ENCODE measurements around the gene DCDC2. TPM values are rescaled to one million over a fixed set of nuclear protein-coding genes. Genes with fewer than 3 reads are reported as not detected.
"Not testable (repeated sequence)": the region's sequence is repeated elsewhere in the genome, so short reads cannot be mapped to it uniquely, and the experiment has no call there.

DCDC2 gene
- total RNA-seq, 2 donors from 2014 or later: 0.12 TPM; not detected in 1

DNA sequence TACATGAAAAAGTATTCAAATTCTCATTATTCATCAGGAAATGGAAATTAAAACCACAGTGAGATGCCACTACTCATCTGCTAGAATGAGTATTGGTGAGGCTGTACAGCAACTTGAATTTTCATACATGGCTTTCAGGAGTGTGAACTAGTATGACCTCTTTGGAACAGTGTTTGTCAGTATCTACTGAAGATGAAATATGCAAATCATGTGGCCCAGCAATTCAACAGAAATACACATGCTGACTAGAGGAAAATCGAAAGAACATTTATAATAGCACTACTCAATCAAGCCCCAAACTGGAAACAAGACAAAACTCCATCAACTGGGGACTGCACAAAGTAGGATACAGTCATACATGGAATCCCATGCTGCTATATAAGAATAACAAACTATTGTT is 102.2 kb downstream of the DCDC2 start:
- ATAC-seq (replicated peaks in 1 of 2) (peak; percentile 96 to 98), DNase-seq (no peak)
- Mint-ChIP-seq H3K4me1 (ENCODE audit: low read depth) (peaks cover 10% of the 10 kb centered on the region), H3K9me3 (peaks cover 0 to 3% of the 10 kb centered on the region in 2 donors), H3K36me3 (ENCODE audit: insufficient read depth in 2 of 2) (peaks cover 2 to 4% of the 10 kb centered on the region in 2 donors), H3K4me3 (peak overlapping the region in 1 of 2 donors; percentile 2), H3K27ac (peak overlapping the region; percentile 2), H3K27me3 (ENCODE audit: low read depth) (peaks cover 34% of the 10 kb centered on the region)

DNA sequence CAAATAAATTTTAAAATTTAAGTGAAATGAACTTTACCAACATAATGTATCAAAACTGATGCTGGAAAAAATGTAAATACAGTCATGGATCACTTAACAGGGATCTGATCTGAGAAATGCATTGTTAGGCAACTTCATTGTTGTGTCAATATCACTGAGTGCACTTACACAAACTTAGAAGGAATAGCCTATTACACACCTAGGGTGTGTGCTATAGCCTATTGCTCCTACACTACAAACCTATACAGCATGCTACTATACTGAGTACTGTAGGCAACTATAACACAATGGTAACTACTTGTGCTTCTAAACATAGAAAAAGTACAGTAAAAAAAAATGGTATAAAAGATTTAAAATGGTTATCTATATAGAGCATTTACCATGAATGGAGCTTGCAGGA is 104.5 kb downstream of the DCDC2 start:
- Mint-ChIP-seq H3K27ac (no peak overlapping the region), H3K36me3 (ENCODE audit: insufficient read depth in 2 of 2) (peaks cover 2 to 4% of the 10 kb centered on the region in 2 donors), H3K27me3 (ENCODE audit: low read depth) (peaks cover 22% of the 10 kb centered on the region), H3K9me3 (peaks cover 0 to 3% of the 10 kb centered on the region in 2 donors), H3K4me3 (no peak overlapping the region), H3K4me1 (ENCODE audit: low read depth) (peaks cover 10% of the 10 kb centered on the region)
- ATAC-seq (replicated peaks in 1 of 2): no peak
- DNase-seq: no peak

DNA sequence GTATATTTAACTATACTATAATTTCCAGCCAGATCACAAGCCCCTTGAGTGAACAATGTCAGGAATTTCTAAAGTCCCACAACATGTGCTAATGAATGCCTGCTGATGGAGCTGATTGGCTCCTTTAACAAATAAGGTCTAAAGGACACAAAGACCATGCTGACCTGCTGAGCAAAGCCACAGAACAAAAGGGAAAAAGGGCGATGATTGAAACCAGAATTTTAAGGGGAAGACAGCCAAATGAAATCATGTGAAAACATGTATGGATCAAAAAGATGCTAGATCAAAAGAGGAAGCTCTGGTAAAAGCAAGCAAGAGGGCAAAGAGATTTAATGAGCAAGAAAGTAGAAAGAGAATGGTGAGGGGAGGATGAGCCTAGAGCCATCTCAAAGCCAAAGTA is 105.6 kb downstream of the DCDC2 start:
- Mint-ChIP-seq H3K27ac (no peak overlapping the region), H3K36me3 (ENCODE audit: insufficient read depth in 2 of 2) (peaks cover 2% of the 10 kb centered on the region in 2 donors), H3K9me3 (peaks cover 0 to 3% of the 10 kb centered on the region in 2 donors), H3K27me3 (ENCODE audit: low read depth) (peaks cover 14% of the 10 kb centered on the region), H3K4me3 (no peak overlapping the region), H3K4me1 (ENCODE audit: low read depth) (peaks cover 10% of the 10 kb centered on the region)
- no peak for DNase-seq
- ATAC-seq (replicated peaks in 1 of 2): no peak

DNA sequence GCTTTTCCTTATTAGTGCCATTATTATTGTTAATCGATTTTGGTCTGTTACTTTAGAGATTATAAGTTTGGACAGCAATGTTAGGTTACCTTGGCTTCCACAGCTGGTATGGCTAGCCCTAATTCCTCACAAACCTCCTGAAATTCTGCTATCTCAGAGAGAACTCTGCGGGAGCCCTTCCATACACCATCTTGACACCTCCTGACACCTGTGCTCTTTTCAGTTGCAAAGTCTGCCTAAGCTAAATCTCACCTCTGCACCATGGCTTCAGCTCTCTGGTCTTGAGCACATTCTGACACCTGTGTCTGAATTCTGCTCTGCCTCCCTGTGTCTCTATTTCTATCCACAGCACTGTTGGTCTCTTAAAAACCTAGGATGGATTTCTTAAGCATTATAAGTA is 106.5 kb downstream of the DCDC2 start:
- peaks cover 10% of the 10 kb centered on the region for H3K27me3 Mint-ChIP-seq (ENCODE audit: low read depth)
- no peak for ATAC-seq (replicated peaks in 1 of 2)
- H3K9me3 Mint-ChIP-seq: peaks cover 0 to 3% of the 10 kb centered on the region in 2 donors
- H3K4me3 Mint-ChIP-seq: no peak overlapping the region
- peaks cover 10% of the 10 kb centered on the region for H3K4me1 Mint-ChIP-seq (ENCODE audit: low read depth)
- H3K27ac Mint-ChIP-seq: no peak overlapping the region
- H3K36me3 Mint-ChIP-seq (ENCODE audit: insufficient read depth in 2 of 2): peaks cover 2% of the 10 kb centered on the region in 2 donors
- no peak for DNase-seq

DNA sequence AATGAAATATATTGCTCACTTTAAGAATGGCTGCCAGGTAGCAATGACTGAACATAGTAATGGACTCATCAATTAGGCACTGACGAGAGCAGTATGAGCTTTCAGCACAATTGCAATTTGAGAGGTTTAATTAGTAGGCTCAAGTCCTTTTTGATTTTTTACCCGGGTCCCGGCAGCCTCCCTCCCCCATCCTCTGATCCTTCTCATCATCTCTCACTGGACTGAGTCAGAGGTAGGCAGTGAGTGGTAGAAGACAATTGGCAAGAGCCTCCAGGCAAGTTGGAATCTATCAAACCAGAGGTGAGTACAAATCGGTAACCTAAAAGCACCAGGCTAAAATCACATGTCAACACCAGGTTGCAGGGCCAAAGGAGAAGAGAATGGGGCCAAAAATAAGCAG is 107.9 kb downstream of the DCDC2 start:
- Mint-ChIP-seq H3K4me1 (ENCODE audit: low read depth) (no peaks in the 10 kb centered on the region), H3K27ac (no peak overlapping the region), H3K9me3 (peaks cover 0 to 3% of the 10 kb centered on the region in 2 donors), H3K27me3 (ENCODE audit: low read depth) (peaks cover 10% of the 10 kb centered on the region), H3K36me3 (ENCODE audit: insufficient read depth in 2 of 2) (peaks cover 2 to 3% of the 10 kb centered on the region in 2 donors), H3K4me3 (no peak overlapping the region)
- no peak for ATAC-seq (replicated peaks in 1 of 2)
- DNase-seq: no peak

DNA sequence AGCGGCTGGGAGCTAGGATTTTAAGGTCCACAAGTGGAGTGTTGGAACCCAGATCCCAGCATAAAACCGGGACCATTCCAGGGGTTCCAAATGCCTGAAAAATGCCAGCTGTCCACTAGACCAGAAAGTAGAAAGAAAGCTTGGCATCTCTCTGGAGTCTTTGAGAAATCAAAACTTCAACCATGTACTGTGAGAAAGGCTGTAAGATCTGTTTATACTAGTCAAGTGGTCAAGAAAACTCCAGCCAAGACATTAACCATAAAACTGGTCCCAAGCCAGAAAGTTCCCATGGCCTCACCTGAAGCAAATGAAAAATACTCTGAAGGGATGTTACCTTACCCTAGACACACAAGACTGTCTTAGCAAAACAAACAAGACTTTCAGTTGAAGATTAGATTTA is 112.6 kb downstream of the DCDC2 start:
- Mint-ChIP-seq H3K27ac (no peak overlapping the region), H3K4me3 (no peak overlapping the region), H3K36me3 (ENCODE audit: insufficient read depth in 2 of 2) (peaks cover 0 to 2% of the 10 kb centered on the region in 2 donors), H3K4me1 (ENCODE audit: low read depth) (no peaks in the 10 kb centered on the region), H3K27me3 (ENCODE audit: low read depth) (peaks cover 14% of the 10 kb centered on the region), H3K9me3 (no peaks in the 10 kb centered on the region)
- no peak for ATAC-seq (replicated peaks in 1 of 2)
- DNase-seq: no peak

DNA sequence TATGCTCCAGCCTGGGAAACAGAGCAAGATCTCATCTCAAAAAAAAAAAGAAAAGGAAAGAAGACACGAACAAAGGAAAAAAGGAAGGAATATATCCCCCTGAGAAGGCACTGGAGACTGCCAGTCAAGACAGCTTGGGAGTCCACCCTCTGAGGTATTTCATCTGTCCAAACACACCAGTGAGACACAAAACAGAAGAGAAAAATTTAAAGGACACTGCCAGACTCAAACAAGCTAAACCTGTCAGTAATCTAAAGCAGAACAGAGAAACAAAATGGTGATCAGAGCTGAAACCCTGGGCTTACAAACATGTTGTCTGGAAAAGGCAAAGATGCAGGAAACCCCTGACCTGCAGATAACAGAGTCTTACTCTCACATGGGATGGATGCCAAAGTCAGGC is 114.9 kb downstream of the DCDC2 start:
- Mint-ChIP-seq H3K36me3 (ENCODE audit: insufficient read depth in 2 of 2) (peaks cover 0 to 2% of the 10 kb centered on the region in 2 donors), H3K9me3 (no peaks in the 10 kb centered on the region), H3K27me3 (ENCODE audit: low read depth) (peaks cover 14% of the 10 kb centered on the region), H3K27ac (no peak overlapping the region), H3K4me3 (no peak overlapping the region), H3K4me1 (ENCODE audit: low read depth) (no peaks in the 10 kb centered on the region)
- no peak for DNase-seq
- ATAC-seq (replicated peaks in 1 of 2): no peak

DNA sequence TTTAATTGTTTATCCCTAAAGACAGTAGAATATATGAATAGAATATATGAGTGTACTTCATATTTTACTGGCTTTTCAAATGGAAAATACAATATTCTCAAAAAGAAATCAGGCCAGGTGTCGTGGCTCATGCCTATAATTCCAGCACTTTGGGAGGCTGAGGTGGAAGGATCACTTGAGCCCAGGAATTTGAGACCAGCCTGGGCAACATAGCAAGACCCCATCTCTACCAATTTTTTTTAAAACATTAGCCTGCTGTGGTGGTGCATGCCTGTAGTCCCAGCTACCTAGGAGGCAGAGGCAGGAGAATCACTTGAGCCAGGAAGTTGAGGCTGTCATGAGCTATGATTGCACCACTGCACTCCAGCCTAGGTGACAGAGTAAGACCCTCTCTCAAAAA is 116.1 kb downstream of the DCDC2 start:
- ATAC-seq (replicated peaks in 1 of 2); H3K4me1 Mint-ChIP-seq (ENCODE audit: low read depth); H3K27ac Mint-ChIP-seq; H3K36me3 Mint-ChIP-seq (ENCODE audit: insufficient read depth in 2 of 2); DNase-seq; H3K9me3 Mint-ChIP-seq; H3K4me3 Mint-ChIP-seq: not testable (repeated sequence)
- H3K27me3 Mint-ChIP-seq (ENCODE audit: low read depth): peaks cover 14% of the 10 kb centered on the region

DNA sequence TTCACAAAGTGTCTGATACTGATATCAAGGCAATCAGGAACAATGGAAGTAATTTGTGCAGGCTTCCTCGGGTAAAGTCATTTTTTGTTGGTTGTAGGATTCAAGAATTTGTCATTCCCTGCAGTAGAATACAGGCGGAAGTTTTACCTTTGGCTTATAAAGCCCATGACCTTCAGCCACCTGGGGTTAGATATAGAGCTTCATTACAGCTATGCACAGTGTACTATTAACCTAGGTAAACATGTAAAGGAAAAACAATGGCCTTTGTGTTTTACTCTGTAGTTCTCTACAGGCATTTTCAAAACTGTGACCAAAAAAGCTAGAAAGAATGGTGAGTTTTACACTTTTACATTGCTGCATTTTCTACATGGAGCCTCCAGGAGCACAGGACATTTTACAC is 116.9 kb downstream of the DCDC2 start:
- peaks cover 0 to 4% of the 10 kb centered on the region in 2 donors for H3K36me3 Mint-ChIP-seq (ENCODE audit: insufficient read depth in 2 of 2)
- no peaks in the 10 kb centered on the region for H3K4me1 Mint-ChIP-seq (ENCODE audit: low read depth)
- H3K9me3 Mint-ChIP-seq: peaks cover 2% of the 10 kb centered on the region in 2 donors
- DNase-seq (no peak), ATAC-seq (replicated peaks in 1 of 2) (no peak)
- H3K27me3 Mint-ChIP-seq (ENCODE audit: low read depth): peaks cover 14% of the 10 kb centered on the region
- no peak overlapping the region for H3K4me3 Mint-ChIP-seq
- no peak overlapping the region for H3K27ac Mint-ChIP-seq

DNA sequence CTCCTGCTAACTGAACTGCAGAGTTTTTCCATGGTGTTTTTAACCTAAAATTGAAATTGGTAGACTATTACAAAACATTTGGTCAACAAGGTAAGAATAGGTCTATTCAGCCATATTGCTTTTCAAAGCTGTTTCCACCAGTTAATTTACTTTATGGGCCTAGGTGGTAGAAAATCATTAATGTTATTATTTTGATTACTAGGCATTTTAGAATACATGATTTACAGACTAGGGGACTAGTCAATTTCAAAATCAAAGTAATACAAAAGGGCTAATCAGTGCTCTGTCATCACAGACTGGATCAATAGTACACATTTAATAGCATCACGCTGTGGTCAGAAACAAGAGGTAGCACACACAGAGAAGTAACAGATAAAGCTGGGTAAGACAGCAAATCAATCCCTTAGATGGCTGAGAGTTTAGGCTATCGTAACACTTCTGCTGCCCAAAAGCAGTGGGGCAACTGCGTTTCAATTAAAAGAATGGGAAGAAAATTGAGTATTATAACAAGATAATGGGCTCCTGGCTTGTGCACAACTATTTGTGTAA is 117.4 kb downstream of the DCDC2 start:
- Mint-ChIP-seq H3K27ac (no peak overlapping the region), H3K4me1 (ENCODE audit: low read depth) (no peaks in the 10 kb centered on the region), H3K36me3 (ENCODE audit: insufficient read depth in 2 of 2) (peaks cover 0 to 3% of the 10 kb centered on the region in 2 donors), H3K9me3 (peaks cover 2% of the 10 kb centered on the region in 2 donors), H3K27me3 (ENCODE audit: low read depth) (peaks cover 14% of the 10 kb centered on the region), H3K4me3 (no peak overlapping the region)
- no peak for DNase-seq
- no peak for ATAC-seq (replicated peaks in 1 of 2)

DNA sequence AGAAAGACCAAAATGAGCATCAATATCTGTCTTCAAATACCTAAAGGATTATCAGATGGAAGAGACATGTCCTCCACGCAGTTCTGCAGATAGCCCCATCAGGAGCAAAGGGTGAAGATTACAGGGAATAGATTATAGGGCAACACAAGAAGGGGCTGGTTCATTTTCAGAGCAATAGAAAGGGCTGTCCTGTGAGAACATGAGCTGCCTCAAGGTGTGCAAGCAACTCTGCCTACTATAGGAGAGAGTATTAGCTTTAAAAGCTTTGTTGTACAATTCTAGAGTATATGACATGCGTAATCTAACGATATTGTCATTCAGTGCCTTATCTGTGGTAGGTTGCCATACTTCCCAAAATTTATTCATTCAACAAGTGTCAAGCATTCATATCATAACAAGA is 119.2 kb downstream of the DCDC2 start:
- no peak overlapping the region for H3K27ac Mint-ChIP-seq
- H3K27me3 Mint-ChIP-seq (ENCODE audit: low read depth): peaks cover 15% of the 10 kb centered on the region
- DNase-seq: no peak

DNA sequence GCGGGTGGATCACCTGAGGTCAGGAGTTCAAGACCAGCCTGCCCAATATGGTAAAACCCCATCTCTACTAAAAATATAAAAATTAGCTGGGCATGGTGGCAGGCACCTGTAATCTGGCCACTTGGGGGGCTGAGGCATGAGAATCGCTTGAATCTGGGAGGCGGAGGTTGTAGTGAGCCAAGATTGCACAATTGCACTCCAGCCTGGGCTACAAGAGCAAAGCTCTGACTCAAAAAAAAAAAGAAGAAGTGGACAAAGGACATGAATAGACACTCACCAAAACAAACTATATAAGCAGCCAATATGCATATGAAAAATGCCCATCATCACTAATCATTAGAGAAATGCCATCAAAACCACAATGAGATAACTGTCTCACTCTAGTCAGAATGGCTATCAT is 121.1 kb downstream of the DCDC2 start:
- not testable (repeated sequence) for H3K4me3 Mint-ChIP-seq; DNase-seq; ATAC-seq (replicated peaks in 1 of 2); H3K9me3 Mint-ChIP-seq; H3K36me3 Mint-ChIP-seq (ENCODE audit: insufficient read depth in 2 of 2); H3K27ac Mint-ChIP-seq; H3K4me1 Mint-ChIP-seq (ENCODE audit: low read depth)
- peaks cover 16% of the 10 kb centered on the region for H3K27me3 Mint-ChIP-seq (ENCODE audit: low read depth)

More for the DNA sequence above, 119.2 kb downstream of the DCDC2 start:
- no peak overlapping the region for H3K4me3 Mint-ChIP-seq
- peak in 1 of 2 donors; percentile 7 for ATAC-seq (replicated peaks in 1 of 2)
- H3K9me3 Mint-ChIP-seq: peaks cover 2% of the 10 kb centered on the region in 2 donors
- H3K36me3 Mint-ChIP-seq (ENCODE audit: insufficient read depth in 2 of 2): peaks cover 0 to 2% of the 10 kb centered on the region in 2 donors
- no peaks in the 10 kb centered on the region for H3K4me1 Mint-ChIP-seq (ENCODE audit: low read depth)

DNA sequence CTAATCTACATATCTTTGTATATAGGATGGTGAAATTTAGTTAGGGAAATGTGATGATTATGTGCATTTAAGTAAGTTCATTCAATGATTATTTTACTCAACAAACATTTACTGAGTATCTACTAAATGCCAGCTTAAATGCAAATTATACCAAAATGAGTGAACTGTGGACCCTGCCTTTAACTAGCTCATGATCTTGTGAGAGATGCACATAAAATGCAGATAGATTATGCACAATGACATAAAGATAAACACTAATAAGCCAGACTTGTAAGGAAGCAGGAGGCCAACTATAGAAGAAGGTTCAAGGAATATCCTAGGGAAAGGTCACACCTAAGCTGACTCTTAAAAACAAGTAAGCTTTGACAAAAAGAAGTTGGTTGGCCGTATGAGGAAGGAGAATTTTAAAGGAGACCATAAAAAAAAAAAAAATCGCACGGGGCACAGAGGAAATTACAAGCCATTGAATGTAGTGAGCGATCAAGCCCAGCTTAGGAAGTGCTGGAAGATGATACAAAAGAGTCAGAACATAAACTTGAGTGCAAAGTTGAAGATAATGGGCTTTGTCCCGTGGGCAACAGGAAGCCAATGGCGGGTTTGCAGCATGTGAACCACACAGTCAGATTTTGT is 123.9 kb downstream of the DCDC2 start:
- peaks cover 2% of the 10 kb centered on the region in 2 donors for H3K9me3 Mint-ChIP-seq
- ATAC-seq (replicated peaks in 1 of 2): no peak
- H3K4me3 Mint-ChIP-seq: no peak overlapping the region
- H3K36me3 Mint-ChIP-seq (ENCODE audit: insufficient read depth in 2 of 2): peaks cover 0 to 2% of the 10 kb centered on the region in 2 donors
- H3K4me1 Mint-ChIP-seq (ENCODE audit: low read depth): no peaks in the 10 kb centered on the region
- H3K27me3 Mint-ChIP-seq (ENCODE audit: low read depth): peaks cover 22% of the 10 kb centered on the region
- no peak for DNase-seq
- no peak overlapping the region for H3K27ac Mint-ChIP-seq
